ENCODE measurements around the gene PHLPP1.
"Not testable (repeated sequence)": the region's sequence is repeated elsewhere in the genome, so short reads cannot be mapped to it uniquely, and the experiment has no call there.

PHLPP1 gene

GRCh38 chr18:62715436-62715758 lies at the start of gene PHLPP1:
Gene PHLPP1, plus strand, starts transcription at chr18:62715541. Its CDS starts 143 bp downstream, at chr18:62715684.
- no peak for DNase-seq

DNA sequence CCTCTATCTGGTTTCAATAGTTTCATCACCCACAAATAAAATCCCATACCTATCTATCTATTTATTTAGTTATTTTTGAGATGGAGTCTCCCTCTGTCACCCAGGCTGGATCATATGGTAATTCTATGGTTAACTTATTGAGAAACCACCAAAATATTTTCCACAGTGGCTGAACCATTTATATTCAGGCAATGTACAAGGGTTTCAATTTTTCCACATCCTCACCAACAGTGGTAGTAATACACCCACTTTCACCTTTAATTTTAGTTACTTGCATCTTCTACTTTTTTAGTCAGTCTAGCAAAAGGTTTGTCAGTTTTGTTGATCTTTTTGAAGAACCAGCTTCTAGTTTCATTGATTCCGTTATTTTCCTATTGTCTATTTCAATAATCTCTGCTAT lies 46.1 kb upstream of the PHLPP1 start:
- no peak for DNase-seq

- DNase-seq: no peak
These were observed 44.8 kb upstream of the PHLPP1 start for GRCh38 chr18:62670573-62670972.

DNA sequence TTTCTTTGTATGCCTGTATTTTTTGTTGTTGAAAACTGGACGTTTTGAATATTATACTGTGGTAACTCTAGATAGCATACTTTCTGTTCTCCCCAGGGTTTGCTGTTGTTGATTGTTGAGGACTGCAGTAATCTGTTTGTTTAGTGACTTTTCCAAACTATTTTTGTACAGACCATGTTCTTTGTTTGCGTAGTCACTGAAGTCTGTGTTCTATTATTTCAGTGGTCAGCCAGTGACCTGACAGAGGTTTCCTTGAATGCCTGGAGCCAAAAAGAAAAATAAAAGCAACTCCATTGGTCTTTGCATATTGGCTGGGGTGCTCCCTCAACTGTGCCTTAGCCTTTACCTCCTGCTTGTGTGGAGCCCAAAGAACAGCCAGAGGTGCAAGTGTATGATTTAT lies 42.7 kb upstream of the PHLPP1 start:
- no peak for DNase-seq

DNA sequence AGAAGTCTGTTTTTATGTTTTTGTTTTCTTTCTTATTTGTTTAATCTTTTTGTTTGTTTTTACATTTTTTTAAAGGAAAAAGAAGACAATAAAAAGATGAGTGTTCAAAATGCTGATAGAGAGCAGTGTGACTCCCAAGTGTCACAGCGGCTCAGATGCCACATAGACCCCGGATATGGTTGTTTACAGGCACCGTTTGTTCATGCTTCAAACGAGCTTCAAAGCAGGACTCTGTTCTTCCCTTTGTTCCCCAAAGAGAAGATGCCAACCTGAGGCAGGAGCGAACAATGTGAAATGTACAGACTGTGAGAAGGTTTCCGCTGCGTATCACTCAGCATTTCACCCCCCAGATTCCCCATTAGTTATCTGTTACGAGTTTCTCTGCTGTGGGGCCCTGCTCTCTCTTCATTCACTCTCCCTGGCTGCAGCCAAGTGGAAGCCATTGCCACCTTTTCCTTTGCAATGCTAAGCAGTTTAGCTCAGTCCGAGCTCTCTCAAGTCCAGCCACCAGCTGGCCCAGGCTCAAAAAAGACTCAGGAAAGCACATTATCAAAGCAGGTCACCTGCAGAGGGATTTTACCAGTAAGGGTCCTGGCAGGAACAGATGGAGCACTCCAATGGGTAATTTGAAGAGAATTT lies 36.4 kb upstream of the PHLPP1 start:
- no peak for DNase-seq

DNA sequence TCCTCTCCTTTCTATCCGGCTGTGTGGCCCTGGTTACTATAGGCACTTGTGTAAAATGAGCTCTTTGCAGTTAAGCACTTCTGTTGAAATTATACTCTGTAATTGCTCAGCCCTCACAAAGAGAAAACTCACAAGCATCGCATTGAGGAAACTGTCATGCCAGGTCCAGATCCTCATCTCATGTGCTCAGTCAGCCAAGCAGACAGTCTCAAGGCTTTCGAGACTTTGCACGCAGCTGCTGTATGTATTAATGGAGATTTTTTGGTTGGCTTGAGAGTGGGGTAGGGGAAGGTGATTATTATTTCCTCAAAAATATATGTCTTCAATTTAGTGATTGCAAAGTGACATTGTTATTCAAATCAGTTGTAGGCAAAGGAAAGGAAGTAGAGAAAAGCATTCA lies 33.0 kb upstream of the PHLPP1 start:
- DNase-seq: no peak

- no peak for DNase-seq
These were observed 31.4 kb upstream of the PHLPP1 start for GRCh38 chr18:62683935-62684334.

GRCh38 chr18:62688743-62689317 lies 26.5 kb upstream of the PHLPP1 start:
- DNase-seq: no peak

- DNase-seq: no peak
These were observed 25.0 kb upstream of the PHLPP1 start for GRCh38 chr18:62690236-62690815.

DNA sequence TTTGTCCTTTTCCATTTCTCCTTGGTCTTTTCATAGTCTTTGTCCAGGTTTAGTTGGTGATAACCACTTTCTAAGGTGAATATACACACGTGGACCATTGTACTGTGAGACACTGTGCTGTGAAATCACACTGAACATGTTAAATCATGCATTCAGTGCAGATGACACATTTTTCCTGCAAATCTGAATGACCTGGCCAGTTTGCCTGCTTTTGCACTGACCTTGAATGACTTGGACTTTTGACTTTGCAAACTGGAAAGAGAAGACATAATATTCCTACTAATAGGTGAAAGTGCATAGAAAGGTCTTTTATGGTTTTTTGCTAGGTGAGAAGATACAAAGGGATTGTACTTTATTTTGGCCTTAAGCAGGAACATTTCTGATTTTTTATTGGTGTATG lies 21.7 kb upstream of the PHLPP1 start:
- no peak for DNase-seq

DNA sequence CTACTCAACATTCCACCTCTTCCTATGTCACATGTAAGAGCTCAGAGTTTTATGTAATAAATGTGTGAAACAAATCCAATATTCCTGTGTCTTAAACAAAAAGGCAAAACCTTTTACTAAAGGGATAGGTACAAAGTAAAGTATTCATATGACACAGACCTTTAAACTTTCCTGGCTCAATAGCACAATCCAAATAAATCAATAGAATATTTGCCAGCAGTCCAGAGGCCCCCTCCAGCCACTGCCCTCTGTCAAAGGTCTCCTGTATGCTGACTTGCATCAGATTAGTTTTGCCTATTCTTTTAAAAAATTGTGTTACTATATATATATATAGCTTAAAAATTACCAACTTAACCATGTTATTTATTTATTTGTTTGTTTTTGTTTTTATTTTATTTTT lies 17.7 kb upstream of the PHLPP1 start:
- no peak for DNase-seq

GRCh38 chr18:62702259-62702658 lies 13.1 kb upstream of the PHLPP1 start:
- no peak for DNase-seq

DNA sequence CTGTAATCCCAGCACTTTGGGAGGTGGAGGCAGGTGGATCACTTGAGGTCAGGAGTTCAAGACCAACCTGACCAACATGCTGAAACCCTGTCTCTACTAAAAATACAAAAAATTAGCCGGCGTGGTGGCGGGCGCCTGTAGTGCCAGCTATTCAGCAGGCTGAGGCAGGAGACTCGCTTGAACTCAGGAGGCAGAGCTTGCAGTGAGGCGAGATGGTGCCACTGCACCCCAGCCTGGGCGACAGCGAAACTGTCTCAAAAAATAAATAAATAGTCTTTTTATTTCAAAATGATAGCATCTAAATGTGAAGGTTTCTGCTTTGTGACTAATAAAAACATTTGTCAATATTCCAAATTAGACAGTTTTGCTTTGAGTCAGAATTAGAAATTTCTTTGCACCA lies 8.5 kb upstream of the PHLPP1 start:
- DNase-seq: not testable (repeated sequence)

DNA sequence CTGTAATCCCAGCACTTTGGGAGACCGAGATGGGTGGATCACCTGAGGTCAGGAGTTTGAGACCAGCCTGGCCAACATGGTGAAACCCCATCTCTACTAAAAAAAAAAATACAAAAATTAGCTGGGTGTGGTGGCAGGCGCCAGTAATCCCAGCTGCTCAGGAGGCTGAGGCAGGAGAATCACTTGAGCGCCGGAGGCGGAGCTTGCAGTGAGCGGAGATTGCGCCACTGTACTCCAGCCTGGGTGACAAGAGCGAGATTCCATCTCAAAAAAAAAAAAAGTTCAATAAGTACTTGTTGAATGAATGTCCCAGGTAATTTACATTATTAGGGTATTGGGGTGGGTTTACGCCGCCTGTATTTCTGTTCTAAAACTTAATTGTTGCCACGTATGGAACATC lies 5.4 kb upstream of the PHLPP1 start:
- not testable (repeated sequence) for DNase-seq

DNA sequence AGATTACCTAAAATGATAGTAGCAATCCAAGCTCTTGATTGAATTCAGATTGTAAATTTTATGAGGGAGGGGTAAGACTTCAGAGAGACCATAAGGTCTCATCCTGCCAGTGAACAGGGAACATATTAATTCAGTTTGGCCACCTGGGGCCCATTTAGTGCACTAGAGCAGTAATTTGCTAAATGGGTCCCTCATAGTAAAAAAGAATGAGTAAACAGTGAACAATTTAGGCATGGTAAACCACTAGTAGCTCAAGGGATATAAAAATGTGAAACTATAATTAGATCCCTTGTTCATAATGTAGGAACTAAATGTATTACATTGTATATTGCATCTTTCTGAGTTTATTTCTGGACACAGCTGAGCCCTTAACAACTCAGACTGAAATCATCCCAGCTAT lies 4.9 kb upstream of the PHLPP1 start:
- DNase-seq: no peak

DNA sequence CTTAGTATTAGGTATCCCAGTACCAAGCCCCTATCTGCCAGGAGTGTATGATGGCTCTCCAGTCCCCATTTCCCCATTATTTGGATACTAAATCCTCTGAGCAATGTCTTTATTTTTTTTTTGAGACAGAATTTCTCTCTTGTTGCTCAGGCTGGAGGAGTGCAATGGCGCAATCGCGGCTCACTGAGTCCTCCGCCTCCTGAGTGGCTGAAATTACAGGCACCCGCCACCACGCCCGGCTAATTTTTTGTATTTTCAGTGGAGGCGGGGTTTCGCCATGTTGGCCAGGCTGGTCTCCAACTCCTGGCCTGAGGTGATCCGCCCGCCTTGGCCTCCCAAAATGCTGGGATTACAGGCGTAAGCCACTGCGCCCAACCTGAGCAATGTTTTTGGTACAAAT lies 3.6 kb upstream of the PHLPP1 start:
- DNase-seq: no peak

DNA sequence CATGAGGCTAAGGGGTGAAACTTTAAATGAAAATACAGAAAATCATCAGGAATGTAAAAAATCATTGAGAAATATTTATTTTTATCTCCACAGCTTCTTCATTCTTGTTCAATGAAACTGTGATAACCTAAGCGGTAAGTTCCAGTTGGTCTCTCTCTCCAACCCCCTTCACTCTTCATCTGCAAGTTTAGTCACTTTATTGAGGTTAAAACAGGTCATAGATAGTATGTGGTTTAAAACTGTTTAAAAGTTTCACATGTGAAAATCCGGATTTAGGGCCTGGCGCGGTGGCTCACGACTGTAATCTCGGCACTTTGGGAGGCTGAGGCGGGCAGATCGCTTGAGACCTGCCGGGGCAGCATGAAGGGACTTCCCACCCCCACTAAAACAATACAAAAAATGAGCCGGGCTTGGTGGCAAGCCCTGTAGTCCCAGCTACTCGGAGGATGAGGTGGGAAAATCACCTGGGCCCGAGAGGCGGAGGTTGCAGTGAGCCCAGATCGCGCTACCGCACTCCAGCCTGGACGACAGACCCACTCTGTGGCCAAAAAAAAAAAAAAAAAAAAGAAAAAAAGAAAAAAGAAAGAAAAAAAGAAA lies 1.6 kb upstream of the PHLPP1 start:
- DNase-seq: no peak

GRCh38 chr18:62714671-62715435 lies 488 bp upstream of the PHLPP1 start:
- peak; percentile 88 for DNase-seq

DNA sequence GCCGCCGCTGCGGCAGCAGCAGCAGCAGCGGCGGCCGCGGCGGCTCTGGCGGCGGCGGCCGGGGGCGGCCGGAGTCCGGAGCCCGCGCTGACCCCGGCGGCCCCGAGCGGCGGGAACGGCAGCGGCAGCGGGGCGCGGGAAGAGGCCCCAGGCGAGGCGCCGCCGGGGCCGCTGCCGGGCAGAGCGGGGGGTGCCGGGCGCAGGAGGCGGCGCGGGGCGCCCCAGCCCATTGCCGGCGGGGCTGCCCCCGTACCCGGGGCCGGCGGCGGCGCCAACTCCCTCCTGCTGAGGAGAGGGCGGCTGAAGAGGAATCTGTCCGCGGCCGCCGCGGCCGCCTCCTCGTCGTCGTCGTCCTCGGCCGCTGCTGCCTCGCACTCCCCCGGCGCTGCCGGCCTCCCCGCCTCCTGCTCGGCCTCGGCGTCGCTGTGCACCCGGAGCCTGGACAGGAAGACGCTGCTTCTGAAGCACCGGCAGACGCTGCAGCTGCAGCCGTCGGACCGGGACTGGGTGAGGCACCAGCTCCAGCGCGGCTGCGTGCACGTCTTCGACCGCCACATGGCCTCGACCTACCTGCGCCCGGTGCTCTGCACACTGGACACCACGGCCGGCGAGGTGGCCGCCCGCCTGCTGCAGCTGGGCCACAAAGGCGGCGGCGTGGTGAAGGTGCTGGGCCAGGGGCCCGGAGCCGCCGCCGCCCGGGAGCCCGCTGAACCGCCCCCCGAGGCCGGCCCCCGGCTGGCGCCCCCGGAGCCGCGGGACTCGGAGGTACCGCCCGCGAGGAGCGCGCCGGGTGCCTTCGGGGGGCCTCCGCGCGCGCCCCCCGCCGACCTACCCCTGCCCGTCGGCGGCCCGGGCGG lies 646 bp downstream of the PHLPP1 start:
- DNase-seq: peak; percentile 42

DNA sequence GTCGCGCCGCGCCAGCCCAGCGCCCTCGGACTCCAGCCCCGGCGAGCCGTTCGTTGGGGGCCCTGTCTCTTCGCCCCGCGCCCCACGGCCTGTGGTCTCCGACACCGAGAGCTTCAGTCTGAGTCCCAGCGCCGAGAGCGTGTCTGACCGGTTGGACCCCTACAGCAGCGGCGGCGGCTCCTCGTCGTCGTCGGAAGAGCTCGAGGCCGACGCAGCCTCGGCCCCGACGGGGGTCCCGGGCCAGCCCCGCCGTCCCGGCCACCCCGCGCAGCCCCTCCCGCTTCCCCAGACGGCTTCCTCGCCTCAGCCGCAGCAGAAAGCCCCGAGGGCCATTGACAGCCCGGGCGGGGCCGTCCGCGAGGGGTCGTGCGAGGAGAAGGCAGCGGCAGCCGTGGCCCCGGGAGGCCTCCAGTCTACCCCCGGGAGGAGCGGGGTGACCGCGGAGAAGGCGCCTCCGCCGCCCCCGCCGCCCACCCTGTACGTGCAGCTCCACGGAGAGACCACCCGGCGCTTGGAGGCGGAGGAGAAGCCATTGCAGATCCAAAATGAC lies 1.4 kb downstream of the PHLPP1 start:
- DNase-seq: peak; percentile 21

DNA sequence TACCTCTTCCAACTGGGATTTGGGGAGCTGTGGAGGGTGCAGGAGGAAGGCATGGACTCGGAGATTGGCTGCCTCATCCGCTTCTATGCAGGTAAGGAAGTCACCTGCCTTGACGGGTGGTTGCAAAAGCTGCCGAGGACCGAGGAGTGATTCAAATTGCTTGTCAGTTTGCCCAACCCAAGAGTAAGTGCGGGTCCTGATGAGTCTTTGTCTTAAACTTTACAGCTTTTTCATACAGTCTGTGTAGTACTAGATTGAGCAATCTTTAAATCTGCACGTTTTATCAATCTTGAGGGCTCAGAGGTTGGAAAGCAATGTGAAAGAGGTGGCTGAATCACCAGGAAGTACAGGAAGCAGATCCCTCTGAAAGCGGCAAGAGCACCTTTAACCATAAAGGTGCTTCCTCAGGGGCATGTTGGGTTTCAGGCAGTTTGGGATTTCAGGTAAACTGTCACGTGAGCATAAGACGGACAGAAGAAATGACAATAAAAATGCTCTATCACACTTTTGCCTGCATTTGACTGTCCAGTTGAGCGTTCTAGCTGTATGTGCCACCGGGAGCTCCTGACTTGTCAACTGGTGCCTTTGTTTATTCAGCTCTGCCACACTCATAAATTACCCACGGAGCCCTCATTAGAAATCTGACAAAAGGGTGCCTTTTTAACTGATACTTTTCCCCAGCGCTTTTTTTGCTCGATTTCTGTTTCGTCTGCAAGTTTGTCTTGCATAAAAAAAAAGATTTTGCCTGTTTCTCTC lies 2.0 kb downstream of the PHLPP1 start:
- DNase-seq: peak; percentile 16
